Lower lobe of right lung (tissue), 2 donors: Measurements from ENCODE around the gene C1orf21. TPM values are rescaled to one million over a fixed set of nuclear protein-coding genes. Genes with fewer than 3 reads are reported as not detected.

ENCODE experiments used
- ATAC-seq, 2 donors: fragments of 200-7000 bp; cut with Tn5 transposase; one replicate each; pipeline ENCODE4 v1.9.1; 2020 to 2022; ENCODE audit warnings: mild to moderate bottlenecking in 2 of 2, moderate library complexity in 2 of 2
- DNase-seq: peaks from one replicate; pipeline ENCODE4 v3.0.0-alpha.2; 2020
- H3K27ac ChIP-seq: fragments of 200-600 bp; one replicate; pipeline ENCODE4 v1.8.0; 2022
- H3K27me3 ChIP-seq: fragments of 200-600 bp; one replicate; pipeline ENCODE4 v1.8.0; 2022; ENCODE audit warnings: low read depth
- H3K36me3 ChIP-seq: fragments of 200-600 bp; one replicate; pipeline ENCODE4 v1.8.0; 2022; ENCODE audit warnings: mild to moderate bottlenecking
- H3K4me1 ChIP-seq: fragments of 200-600 bp; one replicate; pipeline ENCODE4 v1.8.0; 2022
- H3K4me3 ChIP-seq: fragments of 200-600 bp; one replicate; pipeline ENCODE4 v1.8.0; 2022; ENCODE audit warnings: mild to moderate bottlenecking
- H3K9me3 ChIP-seq: fragments of 200-600 bp; one replicate; pipeline ENCODE4 v1.8.0; 2022
- intact Hi-C: fragments of 100-400 bp; cut with DNase I; formaldehyde crosslinking; loops from one replicate; pipeline ENCODE4 v1.11.0; 2022
- total RNA-seq: library from RNA; stranded (reverse); fragmentation: NEBNext Ultra II Directional; extraction: Animal tissue kit (Norgen Biotek cat#: 25700); gene quantifications from one replicate; pipeline ENCODE4 v1.2.1, GENCODE V29; 2021
- TF ChIP-seq, protein P1 (sequence below): fragments of 200-600 bp; IDR thresholded peaks from one replicate; pipeline ENCODE4 v1.8.0; 2022; ENCODE audit warnings: antibody characterized with exemption, mild to moderate bottlenecking
- donor health status: DM: no; HTN: yes; CAD: no; lungs with severe emphysema.

C1orf21 gene
- total RNA-seq, 1 donor from 2014 or later: 70.8 TPM

DNA sequence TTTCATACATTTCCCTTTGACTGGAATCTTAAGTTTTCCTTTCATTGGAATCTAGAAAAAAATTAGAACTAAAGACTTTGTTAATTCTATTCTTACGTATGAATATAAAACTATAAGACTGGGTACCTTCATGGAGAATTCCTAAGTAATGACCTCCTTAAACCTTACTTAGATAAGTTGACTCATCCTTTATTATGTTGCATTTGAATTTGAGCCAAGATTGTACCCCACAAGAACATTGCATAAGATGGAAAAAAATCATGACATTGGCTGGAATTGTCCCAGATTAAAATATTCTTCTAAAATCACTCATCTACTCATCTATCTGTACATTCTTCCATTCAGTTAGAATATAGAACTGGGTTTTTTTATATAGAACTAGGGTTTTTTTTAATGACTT is 137.4 kb downstream of the C1orf21 start:
- Histone ChIP-seq H3K4me1 (no peaks in the 10 kb centered on the region), H3K4me3 (no peak overlapping the region), H3K27me3 (no peaks in the 10 kb centered on the region), H3K9me3 (no peaks in the 10 kb centered on the region), H3K27ac (no peak overlapping the region), H3K36me3 (no peaks in the 10 kb centered on the region)
- TF ChIP-seq, protein P1, sequence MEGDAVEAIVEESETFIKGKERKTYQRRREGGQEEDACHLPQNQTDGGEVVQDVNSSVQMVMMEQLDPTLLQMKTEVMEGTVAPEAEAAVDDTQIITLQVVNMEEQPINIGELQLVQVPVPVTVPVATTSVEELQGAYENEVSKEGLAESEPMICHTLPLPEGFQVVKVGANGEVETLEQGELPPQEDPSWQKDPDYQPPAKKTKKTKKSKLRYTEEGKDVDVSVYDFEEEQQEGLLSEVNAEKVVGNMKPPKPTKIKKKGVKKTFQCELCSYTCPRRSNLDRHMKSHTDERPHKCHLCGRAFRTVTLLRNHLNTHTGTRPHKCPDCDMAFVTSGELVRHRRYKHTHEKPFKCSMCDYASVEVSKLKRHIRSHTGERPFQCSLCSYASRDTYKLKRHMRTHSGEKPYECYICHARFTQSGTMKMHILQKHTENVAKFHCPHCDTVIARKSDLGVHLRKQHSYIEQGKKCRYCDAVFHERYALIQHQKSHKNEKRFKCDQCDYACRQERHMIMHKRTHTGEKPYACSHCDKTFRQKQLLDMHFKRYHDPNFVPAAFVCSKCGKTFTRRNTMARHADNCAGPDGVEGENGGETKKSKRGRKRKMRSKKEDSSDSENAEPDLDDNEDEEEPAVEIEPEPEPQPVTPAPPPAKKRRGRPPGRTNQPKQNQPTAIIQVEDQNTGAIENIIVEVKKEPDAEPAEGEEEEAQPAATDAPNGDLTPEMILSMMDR: no peak
- DNase-seq: no peak
- ATAC-seq: no peak
- intact Hi-C loops: no loop called here

GRCh38 chr1:184527402-184527801 is 140.6 kb downstream of the C1orf21 start:
- no peaks in the 10 kb centered on the region for H3K27me3 ChIP-seq
- no peak overlapping the region for H3K27ac ChIP-seq
- H3K4me1 ChIP-seq: no peaks in the 10 kb centered on the region
- no peaks in the 10 kb centered on the region for H3K9me3 ChIP-seq
- DNase-seq: no peak
- intact Hi-C loops: no loop called here
- no peak for ATAC-seq
- TF ChIP-seq, protein P1: no peak
- no peak overlapping the region for H3K4me3 ChIP-seq
- no peaks in the 10 kb centered on the region for H3K36me3 ChIP-seq

DNA sequence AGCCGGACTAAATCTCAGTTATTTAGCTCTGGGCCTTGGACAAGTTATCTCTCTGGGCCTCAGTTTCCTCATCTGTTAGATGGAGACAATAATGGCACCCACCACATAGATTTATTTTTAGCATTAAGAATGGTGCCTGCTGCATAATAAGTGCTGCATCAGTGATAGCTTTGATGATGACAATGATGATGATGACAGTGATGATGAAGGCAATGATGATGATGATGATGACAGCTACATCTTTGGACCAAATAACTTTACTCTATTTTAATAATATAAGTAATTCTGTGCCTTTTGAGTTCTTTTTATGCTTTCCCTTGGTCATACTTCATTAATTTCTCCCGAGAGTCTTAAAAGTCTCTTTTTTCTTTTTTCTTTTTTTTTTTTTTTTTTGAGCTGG is 143.4 kb downstream of the C1orf21 start:
- TF ChIP-seq, protein P1: no peak
- intact Hi-C loops: no loop called here
- Histone ChIP-seq H3K4me1 (no peaks in the 10 kb centered on the region), H3K9me3 (no peaks in the 10 kb centered on the region), H3K27ac (no peak overlapping the region), H3K27me3 (no peaks in the 10 kb centered on the region), H3K4me3 (no peak overlapping the region), H3K36me3 (no peaks in the 10 kb centered on the region)
- DNase-seq (no peak), ATAC-seq (no peak)

- no peak overlapping the region for H3K4me3 ChIP-seq
- no peak overlapping the region for H3K27ac ChIP-seq
- H3K36me3 ChIP-seq: no peaks in the 10 kb centered on the region
- ATAC-seq: no peak
- TF ChIP-seq, protein P1: no peak
- peaks cover 4% of the 10 kb centered on the region for H3K9me3 ChIP-seq
- no peaks in the 10 kb centered on the region for H3K27me3 ChIP-seq
- intact Hi-C loops: no loop called here
- DNase-seq: no peak
- H3K4me1 ChIP-seq: no peaks in the 10 kb centered on the region
Observed at GRCh38 chr1:184531296-184531695, 144.5 kb downstream of the C1orf21 start.

DNA sequence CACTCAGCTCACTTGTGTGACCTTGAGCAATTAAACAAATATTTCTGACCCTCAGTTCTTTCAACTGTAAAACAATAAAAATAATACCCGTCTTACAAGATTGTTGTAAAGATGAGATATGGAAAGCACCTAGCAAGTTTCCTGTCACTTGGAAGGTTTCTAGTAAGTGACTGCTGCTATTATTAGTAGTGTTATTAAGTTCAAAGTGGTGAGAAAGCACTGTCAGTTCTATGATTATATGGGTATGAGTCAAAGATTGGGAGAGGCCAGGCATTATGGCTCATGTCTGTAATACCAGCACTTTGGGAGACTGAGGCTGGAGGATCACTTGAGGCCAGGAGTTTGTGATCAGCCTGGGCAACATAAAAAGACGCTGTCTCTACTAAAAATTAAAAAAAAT is 145.4 kb downstream of the C1orf21 start:
- no peak overlapping the region for H3K4me3 ChIP-seq
- DNase-seq (no peak), ATAC-seq (no peak)
- H3K27me3 ChIP-seq: no peaks in the 10 kb centered on the region
- TF ChIP-seq, protein P1: no peak
- H3K9me3 ChIP-seq: peaks cover 4% of the 10 kb centered on the region
- H3K4me1 ChIP-seq: no peaks in the 10 kb centered on the region
- H3K36me3 ChIP-seq: no peaks in the 10 kb centered on the region
- intact Hi-C loops: no loop called here
- no peak overlapping the region for H3K27ac ChIP-seq

GRCh38 chr1:184533049-184533448 is 146.2 kb downstream of the C1orf21 start:
- intact Hi-C loops: no loop called here
- Histone ChIP-seq H3K36me3 (no peaks in the 10 kb centered on the region), H3K27ac (no peak overlapping the region), H3K9me3 (peaks cover 4% of the 10 kb centered on the region), H3K4me3 (no peak overlapping the region), H3K27me3 (no peaks in the 10 kb centered on the region), H3K4me1 (no peaks in the 10 kb centered on the region)
- peak; percentile 45 to 69 for ATAC-seq
- DNase-seq: no peak
- TF ChIP-seq, protein P1: no peak
